Head of caudate nucleus (tissue), 42 donors: Measurements from ENCODE around the gene OR2M5.

Experiments
- DNase-seq, 42 donors: peaks; one replicate each; pipeline versions ENCODE4 v3.0.0 to v3.0.0-alpha.2; 2020 to 2021; ENCODE audit warnings: mixed read lengths in 7 of 42
- intact Hi-C: fragments of 100-400 bp; cut with DNase I; formaldehyde crosslinking; loops from one replicate; pipeline ENCODE4 v1.15.0; 2022

OR2M5 gene, protein sequence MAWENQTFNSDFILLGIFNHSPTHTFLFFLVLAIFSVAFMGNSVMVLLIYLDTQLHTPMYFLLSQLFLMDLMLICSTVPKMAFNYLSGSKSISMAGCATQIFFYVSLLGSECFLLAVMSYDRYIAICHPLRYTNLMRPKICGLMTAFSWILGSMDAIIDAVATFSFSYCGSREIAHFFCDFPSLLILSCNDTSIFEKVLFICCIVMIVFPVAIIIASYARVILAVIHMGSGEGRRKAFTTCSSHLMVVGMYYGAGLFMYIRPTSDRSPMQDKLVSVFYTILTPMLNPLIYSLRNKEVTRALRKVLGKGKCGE

DNA sequence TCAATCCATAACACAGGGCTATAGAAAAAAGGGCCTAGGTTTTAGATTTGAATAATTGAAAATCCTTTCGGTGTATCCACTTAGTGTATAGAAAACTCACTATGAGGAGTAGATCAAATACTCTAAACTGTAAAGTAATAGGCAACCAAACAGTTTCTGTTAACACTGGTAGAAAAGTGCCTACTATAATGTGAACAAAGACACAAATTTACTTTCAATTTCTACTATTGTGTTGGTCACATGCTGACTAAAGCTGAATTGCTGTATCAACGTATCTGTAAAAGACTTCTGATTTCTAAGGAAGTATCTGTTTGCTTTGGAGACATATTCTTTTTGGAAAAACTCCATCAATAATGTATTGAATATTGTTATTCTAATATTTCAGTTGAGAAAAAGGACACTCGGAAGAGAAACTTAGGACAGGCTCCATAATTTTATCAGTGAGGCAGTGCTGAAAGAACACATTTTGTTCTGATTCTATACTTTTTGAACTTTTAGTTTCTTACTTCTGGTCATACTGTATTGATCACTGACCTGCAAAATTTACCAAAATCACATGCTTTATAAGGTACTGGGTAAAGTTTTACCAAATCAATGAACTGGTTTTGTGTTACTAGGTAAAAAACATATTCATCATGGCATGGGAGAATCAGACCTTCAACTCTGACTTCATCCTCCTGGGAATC is at the start of gene OR2M5:
Gene OR2M5, plus strand, starts transcription at position 636 of the 686 bp plus-strand sequence. Its CDS starts 0 bp downstream, at position 636.
- intact Hi-C loops = no loop called here
- DNase-seq = no peak

DNA sequence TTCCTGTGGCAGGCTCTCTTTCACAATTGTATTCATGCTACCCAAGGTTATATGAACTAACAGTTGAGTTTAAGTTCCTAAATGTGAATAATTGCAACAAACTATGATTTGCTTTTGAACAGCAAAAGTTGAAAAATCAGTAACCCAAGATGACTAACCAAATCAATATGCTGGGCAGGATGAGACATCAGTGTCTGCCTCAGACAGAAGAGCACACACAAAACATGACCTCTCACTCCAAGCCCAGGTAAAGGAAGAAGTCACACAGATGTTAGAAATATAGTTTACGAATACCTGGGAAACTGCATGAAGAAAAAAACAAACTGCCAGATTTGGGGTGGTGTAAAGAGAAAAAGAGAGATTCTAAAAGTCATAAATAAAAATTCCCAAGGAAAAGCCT is 46.4 kb upstream of the OR2M5 start:
- no peak for DNase-seq
- intact Hi-C loops = no loop called here

DNA sequence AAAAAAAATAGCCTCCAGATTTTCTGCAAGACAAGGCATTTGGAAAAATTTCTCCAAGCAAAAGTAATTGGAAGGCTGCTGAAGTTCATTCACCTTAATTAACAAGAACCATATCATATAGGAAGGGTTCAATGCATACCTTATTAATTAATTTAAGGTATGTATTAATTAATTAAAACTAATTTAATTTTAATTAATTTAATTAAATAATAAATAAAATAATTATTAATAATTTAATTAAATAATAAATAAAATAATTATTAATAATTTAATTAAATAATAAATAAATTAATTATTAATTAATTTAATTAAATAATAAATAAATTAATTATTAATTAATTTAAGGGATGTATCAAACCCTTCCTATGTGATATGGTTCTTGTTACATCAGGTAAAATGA is 42.1 kb upstream of the OR2M5 start:
- no peak for DNase-seq
- intact Hi-C loops = no loop called here

DNA sequence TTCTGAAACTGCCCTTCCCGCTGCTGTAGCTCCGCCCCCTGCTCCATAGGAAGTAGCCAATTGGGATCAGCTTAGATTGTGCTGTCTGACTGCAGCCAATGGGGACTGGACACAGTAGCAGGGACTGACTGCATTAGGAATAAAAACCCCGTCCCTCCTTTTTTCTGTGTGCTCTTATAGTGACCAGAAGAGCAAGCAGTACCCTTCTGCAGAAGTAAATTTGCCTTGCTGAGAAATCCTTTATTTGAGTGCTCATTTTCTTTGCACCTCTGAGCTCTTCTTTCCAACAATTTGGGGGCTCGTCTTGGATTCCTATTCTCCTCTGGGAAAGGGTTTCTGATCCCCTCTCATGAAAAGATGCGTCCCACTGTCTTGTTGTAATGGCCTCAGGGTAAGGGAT is 33.8 kb upstream of the OR2M5 start:
- no peak for DNase-seq
- intact Hi-C loops = no loop called here

DNA sequence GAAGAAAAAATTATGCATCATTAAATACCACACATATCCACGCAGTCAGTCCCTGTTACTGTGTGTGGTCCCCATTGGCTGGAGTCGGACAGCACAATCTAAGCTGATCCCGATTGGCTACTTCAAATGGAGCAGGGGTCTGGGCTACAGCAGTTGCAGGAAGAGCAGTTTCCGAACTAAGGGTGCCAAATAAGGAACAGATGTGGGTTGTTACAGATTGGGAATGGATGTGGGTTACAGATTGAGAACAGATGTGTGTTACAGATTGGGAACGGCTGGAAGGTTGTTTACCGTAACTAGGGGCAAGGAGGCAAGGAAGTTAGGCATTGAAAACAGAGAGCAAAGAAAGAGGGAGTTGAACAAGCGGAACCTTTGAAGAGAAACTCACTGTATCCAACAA is 30.1 kb upstream of the OR2M5 start:
- intact Hi-C loops = no loop called here
- no peak for DNase-seq

DNA sequence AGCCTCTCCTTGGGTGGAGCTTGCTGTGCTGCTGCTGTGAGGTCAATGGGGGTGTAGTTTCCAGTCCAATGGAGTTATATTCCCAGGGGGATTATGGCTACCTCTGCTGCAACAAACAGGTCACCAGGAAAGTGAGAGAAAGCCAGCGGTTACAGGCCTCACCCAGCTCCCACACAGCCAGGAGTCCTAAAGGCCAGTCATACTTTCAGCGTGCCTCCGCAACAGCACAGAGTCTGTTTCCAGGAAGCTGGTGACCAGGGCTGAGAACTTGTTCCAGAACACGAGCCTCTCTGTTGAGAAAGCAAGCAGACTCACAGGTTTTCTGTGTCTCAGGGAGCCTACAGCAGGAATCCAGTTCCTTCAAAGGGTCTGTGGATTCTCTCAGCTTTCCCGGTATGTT is 17.3 kb upstream of the OR2M5 start:
- intact Hi-C loops = no loop called here
- DNase-seq = no peak

DNA sequence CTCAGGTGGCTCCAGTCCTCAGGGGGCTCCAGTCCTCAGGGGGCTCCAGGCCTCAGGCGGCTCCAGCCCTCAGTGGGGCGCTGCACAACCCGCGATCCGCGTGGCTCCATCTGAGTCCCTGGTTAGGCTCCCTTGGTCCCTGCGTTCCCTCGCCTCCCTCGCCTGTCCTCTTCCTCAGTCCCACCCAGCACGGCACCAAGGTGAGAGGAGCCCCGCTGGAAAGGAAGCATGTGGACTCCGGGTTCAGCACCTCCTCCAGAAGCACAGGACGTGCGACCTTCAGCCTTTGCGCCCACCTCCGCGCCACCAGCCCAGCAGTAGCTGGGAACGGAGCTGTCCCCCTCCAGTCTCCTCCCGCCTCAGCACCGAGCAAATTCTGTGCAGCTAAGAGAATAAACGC is 8.1 kb upstream of the OR2M5 start:
- peak in 1 of 42 donors; percentile 37 for DNase-seq
- intact Hi-C loops = no loop called here

DNA sequence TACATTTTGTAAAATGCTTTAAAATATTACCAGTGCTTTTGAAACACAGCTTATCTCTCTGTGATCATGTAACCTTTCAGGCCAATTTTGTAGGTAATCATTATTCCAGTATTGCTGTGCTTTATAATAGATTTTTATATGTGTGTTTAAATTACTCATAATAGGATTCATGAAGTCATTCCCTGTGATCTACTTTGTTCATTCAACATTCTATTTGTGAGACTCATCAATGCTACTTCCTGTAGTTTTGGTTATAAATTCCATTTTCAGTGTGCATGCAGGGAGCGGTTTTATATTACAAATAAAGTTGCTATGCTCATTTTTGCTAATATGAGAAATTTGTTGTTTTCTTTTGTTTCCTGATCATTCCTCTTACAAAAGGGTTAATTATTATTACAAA is 4.1 kb upstream of the OR2M5 start:
- intact Hi-C loops = no loop called here

DNA sequence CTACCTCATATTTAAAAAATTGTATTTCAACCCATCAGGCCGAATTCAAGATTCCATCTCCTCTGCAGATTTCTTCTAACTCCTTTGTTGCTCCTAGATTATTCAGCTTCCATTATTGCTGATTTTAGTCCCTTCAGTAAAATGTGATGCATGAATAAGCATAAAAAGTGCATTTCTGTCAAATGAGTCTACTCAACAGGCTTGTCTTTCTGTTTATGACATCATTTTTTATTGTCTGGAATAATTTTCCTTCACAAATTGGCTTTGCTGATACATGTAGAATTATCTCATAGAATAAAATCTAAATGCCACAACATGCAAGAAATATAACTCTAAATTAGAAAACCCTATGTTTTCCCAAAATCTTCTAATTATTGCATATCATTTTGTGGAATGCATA is 1.6 kb upstream of the OR2M5 start:
- intact Hi-C loops = no loop called here
- no peak for DNase-seq

More for the DNA sequence above, 4.1 kb upstream of the OR2M5 start:
- no peak for DNase-seq

DNA sequence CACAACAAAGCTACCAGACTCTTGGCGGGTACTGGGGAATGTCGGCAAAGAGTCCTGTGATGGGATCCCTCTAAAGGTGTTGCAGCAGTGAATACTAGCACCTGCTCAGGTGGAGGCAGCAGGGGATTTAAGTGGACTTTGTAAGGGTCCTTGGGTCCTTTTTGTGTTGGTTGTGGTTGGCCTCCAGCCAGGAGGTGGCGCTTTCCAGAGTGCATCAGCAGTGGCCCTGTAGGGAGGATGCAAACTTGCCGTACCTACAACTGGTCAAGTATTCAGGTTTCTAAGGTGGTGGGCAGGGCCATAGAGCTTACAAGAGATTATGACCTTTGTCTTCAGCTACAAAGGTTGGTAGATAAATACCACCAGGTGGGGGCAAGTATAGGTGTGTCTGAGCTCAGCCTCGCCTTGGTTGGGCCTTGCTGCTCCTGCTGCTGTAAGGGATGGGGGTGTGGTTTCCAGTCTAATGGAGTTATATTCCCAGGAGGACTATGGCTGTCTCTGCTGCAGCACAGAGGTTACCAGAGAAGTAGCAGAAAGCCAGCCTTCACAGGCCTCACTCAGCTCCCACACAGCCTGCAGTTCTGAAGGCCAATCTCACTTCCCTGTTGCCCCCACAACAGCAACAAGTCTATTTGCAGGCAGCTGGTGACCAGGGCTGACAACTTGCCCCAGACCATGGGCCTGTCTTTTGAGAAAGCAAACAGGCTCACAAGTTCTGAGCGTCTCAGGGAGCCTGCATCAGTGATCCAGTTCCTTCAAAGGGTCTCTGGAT is 7.3 kb downstream of the OR2M5 start:
- intact Hi-C loops = no loop called here
- no peak for DNase-seq

DNA sequence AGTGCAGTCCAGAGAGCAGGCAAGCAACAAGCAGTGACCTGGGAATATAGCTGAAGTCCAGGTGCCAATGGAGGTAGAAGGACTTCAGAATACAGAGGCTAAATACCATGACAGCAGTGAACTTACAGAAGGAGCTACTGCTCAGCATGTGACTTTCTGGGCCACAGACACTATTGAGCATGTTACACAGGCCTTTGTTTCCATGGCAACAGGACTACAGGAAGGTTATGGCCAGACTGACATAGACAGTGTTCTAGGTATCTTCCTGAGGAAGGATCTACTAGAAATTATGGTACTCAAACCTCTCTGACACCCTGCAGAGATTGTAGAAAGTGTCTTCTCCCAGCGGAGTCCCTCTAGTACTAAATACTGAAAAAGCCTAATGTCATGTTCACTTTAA is 11.0 kb downstream of the OR2M5 start:
- intact Hi-C loops = no loop called here
- DNase-seq = no peak

DNA sequence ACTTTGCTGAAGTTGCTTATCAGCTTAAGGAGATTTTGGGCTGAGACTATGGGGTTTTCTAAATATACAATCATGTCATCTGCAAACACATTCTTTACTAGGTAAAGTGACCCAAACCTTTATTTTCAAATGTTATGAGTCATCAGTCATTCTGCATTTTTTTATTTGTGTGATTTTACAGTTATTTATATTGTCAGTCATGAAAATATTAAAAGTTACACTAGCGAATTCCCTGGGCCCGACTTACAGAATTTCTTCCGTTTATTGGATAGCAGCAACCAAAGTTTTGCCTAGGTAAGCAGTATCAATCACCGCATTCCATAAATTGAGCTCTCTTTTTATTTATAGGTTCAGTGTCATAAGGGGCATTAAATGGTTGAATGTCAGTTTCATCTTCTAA is 13.8 kb downstream of the OR2M5 start:
- intact Hi-C loops = no loop called here

DNA sequence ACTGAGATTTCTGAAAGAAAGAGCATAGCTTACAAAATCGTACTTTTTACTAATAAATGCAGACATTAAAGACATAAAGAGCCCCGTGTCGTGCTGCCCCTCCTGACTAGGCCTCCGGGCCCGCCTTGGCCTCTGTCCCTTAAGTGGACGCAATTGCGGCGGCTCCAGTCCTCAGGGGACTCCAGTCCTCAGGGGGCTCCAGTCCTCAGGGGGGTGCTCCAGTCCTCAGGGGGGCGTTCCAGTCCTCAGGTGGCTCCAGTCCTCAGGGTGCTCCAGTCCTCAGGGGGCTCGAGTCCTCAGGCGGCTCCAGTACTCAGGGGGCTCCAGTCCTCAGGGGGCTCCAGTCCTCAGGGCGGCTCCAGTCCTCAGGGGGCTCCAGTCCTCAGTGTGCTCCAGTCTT is 19.1 kb downstream of the OR2M5 start:
- intact Hi-C loops = no loop called here
- DNase-seq = no peak

More for the DNA sequence above, 13.8 kb downstream of the OR2M5 start:
- no peak for DNase-seq

DNA sequence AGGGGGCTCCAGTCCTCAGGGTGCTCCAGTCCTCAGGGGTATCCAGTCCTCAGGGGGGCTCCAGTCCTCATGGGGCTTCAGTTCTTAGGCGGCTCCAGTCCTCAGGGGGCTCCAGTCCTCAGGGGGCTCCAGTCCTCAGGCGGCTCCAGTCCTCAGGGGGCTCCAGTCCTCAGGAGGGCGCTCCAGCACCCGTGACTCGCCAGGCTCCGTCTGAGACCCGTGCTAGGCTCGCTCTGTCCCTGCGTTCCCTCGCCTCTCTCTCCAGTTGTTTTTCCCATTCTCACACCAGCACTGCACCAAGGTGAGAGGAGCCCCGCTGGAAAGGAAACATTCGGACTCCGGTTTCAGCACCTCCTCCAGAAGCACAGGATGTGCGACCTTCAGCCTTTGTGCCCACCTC is 20.2 kb downstream of the OR2M5 start:
- intact Hi-C loops = no loop called here
- no peak for DNase-seq

DNA sequence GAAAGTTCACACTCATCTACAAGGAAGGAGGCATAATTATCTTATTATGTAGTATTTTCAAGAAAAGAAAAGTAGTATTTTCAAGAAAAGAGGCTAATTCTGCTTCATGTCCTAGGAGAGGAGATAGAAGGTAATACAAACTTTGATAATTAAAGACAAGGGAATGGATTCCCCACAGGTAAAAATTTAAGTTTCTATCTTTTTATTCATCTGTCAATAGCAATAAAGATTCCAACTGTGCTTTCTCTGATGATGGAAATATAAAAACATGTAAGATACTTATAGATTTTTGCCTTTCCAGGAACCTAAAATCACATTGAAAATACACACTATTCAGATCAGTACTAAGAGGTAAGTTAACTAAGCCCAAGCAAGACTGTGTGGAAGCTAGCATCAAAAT is 29.6 kb downstream of the OR2M5 start, which contains the start of gene OR2M2:
Gene OR2M2, plus strand, starts transcription at position 301 of the 400 bp plus-strand sequence. CDS start 5,165 bp downstream, outside the sequence.
- DNase-seq = no peak
- intact Hi-C loops = no loop called here

DNA sequence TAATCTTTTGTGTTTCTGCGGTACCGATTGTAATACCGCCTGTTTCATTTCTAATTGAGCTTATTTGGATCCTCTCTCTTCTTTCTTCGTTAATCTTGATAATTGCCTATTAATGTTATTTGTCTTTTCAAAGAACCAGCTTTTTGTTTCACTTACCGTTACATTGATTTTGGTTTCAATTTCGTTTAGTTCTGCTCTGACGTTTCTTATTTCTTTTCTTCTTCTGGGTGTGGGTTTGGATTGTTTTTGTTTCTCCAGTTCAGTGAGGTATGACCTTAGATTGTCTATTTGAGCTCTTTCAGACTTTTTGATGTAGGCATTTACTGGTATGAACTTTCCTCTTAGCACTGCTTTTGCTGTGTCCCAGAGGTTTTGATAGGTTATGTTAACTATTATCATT is 39.0 kb downstream of the OR2M5 start:
- DNase-seq = no peak
- intact Hi-C loops = no loop called here

DNA sequence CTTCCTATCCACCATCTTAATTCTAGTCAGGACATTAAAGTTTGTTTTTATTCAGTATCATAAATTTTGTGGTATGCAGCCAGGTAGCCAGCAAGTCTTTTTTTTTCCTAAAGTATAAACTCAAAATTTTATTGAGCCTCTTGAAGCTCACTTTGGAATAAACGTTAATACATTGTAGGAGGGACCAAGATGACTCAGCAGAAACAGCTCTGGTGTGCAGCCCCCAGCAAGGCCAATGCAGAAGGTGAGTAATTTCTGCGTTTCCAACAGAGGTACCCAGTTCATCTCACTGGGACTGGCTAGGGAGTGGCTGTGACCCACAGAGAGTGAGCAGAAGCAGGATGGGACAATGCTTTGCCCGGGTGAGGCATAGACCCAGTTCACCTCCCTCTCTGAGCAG is 42.4 kb downstream of the OR2M5 start:
- intact Hi-C loops = no loop called here
- no peak for DNase-seq

DNA sequence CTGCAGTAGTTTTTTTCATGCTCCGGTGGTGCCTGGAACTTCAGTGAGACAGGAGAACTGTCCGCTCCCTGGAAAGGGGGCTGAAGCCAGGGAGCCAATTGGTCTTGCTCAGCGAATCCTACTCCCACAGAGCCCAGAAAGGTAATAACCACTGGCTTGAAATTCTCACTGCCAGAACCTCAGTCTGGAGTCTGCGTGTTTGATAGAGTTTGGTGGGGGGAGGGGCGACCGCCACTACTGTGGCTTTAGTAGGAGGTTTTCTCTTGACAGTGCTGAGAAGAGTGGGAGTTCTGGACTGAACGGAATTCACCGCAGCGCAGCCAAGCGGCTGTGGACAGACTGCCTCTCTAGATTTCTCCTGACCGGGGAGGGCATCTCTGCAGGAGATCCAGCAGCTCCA is 44.1 kb downstream of the OR2M5 start:
- no peak for DNase-seq
- intact Hi-C loops = no loop called here

DNA sequence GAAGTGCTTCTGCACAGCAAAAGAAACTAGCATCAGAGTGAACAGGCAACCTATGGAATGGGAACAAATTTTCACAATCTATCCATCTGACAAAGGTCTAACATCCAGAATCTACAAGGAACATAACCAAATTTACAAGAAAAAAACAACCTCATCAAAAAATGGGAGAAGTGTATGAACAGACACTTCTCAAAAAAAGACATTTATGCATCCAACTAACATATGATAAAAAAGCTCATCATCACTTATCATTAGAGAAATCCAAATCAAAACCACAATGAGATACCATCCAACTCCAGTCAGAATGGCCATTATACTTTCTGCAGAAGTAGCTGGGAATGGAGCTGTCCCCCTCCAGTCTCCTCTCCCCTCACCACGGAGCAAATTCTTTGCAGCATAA is 49.2 kb downstream of the OR2M5 start:
- intact Hi-C loops = no loop called here
- DNase-seq = no peak
